GM19463 (cell line): ENCODE measurements around the gene CFAP99.
"Not testable (repeated sequence)": the region's sequence is repeated elsewhere in the genome, so short reads cannot be mapped to it uniquely, and the experiment has no call there.

ENCODE experiments used
- ATAC-seq: cut with Tn5 transposase; IDR thresholded peaks from one replicate; pipeline ENCODE4 v1.9.1; 2021; ENCODE audit warnings: mild to moderate bottlenecking, moderate library complexity; ENCODE audit not compliant: unreplicated experiment

The CFAP99 gene

DNA sequence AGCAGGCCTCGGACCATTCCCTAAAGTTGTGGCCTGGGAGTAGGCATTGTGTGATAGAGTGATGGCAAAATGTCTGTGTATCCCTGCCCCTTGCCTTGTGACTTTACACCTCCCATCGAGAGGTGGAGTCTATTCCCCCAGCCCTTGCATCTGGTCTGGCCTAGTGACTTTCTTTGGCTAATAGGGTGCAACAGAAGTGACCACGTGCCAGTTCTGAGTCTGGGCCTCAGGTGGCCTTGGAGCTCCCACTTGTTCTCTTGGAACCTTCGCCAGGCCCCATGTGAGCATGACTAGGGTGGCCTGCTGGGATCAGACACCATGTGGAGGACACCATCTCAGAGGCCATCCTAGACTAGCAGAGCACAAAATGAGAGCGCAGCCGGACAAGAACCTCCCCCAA is 46.3 kb downstream of the CFAP99 start:
- ATAC-seq, result no peak

GRCh38 chr4:2465544-2465943 is 46.8 kb downstream of the CFAP99 start:
- ATAC-seq, result not testable (repeated sequence)

DNA sequence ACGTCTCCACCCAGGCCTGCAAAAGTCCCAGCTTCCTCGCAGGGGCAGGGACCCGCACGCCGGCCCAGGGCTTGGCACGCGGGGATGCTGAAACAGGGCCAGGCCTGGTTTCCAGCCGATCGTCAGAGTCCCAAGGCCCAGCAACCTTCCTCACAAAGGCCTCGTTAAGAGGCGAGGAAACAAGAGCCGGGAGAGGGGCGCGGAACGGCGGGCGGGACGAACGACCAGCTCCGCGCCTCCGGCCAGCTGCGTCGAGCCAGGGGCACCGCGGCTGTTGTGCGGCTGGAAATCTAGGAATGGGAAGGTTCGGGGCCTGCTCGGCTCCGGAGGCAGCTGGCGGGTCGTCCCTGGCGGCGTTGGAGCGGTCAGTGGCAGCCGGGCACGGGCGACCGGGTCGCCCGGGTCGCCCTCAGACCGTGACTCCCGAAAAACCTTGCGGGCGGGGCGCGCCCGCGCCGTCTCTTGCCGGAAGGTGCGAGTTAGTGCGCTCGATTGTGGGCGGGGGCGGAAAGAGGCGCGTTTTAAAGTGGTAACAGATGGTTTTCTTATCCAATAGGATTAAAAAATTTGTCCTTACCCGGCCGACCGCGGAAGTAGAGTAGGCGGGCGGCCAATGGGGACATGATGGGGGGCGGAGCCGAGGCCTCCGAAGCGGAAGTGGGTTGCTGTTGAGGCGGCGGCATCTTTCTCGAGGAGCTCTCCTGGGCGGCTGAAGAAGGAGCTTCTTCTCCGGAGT is 49.9 kb downstream of the CFAP99 start, which contains the start of gene RNF4:
Gene RNF4, plus strand, starts transcription at position 651 of the 736 bp plus-strand sequence. CDS start 21,388 bp downstream, outside the sequence.
- ATAC-seq, result peak; percentile 72

GRCh38 chr4:2469192-2469984 is 50.6 kb downstream of the CFAP99 start:
- peak; percentile 45 for ATAC-seq

DNA sequence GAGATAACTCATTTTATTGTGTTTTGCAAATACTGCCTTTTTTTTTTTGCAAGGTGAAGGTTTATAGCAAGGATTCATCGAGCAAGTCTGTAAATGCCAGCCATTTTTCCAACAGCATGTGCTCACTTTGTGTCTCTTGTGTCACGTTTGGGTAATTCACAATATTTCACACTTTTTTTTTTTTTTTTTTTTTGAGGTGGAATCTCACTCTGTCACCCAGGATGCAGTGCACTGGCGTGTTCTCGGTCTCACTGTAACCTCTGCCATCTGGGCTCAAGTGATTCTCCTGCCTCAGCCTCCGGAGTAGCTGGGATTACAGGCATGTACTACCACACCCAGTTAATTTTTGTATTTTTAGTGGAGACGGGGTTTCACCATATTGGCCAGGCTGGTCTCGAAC is 52.0 kb downstream of the CFAP99 start:
- ATAC-seq, result no peak

- no peak for ATAC-seq
Measured at GRCh38 chr4:2472187-2472586, 53.4 kb downstream of the CFAP99 start.

DNA sequence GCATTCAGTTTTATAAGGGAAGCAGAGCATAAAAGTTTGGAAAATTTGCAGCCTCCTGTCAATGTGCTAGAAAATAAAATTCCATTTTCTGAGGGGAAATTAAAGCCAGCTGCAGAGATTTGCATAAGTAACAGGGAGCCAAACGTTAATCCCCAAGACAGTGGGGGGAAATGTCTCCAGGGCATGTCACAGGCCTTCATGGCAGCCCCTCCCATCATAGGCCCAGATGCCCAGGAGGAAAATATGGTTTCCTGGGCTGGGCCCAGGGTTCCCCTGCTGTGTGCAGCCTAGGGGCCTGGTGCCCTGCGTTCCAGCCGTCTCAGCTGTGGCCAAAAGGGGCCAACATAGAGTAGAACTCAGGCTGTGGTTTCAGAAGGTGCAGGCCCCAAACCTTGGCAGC is 59.5 kb downstream of the CFAP99 start:
- no peak for ATAC-seq

GRCh38 chr4:2480649-2481048 is 61.9 kb downstream of the CFAP99 start:
- no peak for ATAC-seq

DNA sequence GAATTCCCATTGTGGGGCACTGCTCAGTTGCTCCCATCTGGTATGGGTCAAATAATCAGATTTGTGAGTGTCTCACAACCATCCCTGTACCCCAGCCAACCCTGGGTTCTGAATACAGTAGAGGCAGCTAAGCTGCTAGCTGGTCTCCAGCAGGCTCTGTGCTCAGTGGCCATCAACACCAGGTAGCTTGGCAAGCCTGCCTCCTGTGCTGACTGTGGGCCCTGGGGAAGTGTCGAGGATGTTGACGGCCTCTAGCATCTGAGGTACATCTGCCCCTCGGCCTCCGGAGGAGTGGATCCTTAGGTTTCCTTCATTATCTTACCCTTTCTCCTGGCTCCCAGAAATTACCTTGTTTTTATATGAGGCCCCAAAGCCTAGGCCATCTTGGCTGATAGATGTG is 63.4 kb downstream of the CFAP99 start:
- no peak for ATAC-seq

- peak; percentile 46 for ATAC-seq
Measured at GRCh38 chr4:2482693-2483092, 63.9 kb downstream of the CFAP99 start.

DNA sequence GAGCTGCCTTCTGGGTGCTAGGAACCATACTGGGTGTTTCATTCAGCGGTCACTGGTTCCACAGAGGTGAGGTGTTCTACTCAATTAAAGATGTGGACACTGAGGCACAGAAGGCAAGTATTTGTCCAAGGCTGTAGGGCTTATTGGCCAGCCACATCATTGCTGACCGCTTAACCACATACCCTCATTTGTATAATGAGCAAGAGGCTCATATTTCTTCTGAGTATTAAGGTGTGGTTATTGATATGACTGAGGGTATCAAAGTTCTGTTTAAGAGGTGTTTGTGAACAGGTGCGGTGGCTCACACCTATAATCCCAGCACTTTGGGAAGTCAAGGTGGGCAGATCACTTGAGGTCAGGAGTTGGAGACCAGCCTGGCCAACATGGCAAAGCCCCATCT is 64.5 kb downstream of the CFAP99 start:
- ATAC-seq, result no peak

- no peak for ATAC-seq
Measured at GRCh38 chr4:2484185-2484584, 65.4 kb downstream of the CFAP99 start.

DNA sequence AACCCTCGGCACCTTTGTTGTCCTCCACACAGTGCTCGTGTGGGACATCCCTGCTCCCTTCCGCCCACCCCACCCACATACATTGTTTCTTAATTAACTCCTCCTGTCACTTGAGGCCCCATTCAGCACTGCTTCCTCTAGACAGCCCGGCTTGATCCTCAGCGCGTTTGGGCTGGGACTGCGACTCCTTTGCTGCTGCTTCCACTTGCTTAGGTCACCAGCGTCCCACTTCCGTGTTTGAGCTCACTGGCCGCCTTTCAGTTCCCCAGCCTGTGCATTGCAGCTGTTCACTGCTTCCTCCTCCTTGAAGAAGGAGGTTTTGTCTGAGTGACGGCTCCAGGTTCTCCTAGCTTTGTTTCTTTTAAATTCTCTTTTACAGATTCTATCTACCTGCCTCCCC is 66.2 kb downstream of the CFAP99 start:
- ATAC-seq, result peak; percentile 68

- no peak for ATAC-seq
Measured at GRCh38 chr4:2485956-2486355, 67.2 kb downstream of the CFAP99 start.

DNA sequence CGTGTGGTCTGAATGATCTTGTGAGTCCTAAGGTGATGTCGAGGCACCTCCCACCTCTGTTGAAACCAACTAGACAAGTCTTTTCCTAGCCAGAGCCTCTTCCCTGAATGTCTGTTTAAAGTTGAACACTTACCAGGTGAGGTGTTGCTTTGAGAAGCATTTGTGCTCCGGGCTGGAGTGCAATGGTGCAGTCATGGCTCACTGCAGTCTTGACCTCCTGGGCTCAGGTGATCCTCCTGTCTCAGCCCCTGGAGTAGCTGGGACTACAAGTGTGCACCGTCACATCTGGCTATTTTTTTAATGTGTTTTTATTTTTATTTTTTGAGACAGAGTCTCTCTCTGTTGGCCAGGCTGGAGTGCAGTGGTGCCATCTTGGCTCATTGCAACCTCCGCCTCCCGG is 68.2 kb downstream of the CFAP99 start:
- ATAC-seq, result no peak

- peak; percentile 70 for ATAC-seq
Measured at GRCh38 chr4:2487632-2488031, 68.9 kb downstream of the CFAP99 start.

DNA sequence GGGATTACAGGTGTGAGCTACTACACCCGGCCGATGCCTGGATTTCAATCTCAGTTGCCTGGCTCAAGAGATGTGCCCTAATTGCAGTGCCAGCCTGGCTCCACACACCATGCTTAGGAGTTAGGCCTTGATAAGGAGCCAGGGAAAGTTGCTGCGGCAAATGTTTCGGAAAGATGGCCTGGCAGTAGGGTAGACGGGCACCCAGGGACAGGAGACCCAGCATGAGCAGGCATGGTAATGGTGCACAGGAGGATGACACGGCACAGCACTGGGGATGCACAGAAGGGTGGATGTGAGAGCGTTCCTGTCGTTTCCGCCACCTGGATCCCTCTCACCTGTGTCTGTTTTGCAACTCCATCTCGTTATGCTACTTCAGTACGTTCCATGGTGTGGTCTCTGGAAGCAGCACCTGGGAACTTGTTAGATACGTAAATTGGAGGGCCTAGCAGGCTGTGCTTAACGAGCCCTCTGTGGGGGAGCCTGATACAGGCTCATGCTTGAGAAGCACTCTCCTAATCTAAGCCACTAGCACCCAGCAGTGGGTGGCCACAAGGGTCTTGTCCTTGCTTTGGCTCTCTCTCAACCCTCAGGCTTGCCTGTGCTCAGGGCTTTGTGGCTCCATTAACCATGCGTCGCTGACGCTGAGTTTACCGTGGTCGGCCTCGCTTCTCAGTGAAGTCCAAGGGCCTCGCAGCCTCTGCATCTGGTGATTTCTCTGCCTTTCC is 70.5 kb downstream of the CFAP99 start:
- ATAC-seq, result no peak

DNA sequence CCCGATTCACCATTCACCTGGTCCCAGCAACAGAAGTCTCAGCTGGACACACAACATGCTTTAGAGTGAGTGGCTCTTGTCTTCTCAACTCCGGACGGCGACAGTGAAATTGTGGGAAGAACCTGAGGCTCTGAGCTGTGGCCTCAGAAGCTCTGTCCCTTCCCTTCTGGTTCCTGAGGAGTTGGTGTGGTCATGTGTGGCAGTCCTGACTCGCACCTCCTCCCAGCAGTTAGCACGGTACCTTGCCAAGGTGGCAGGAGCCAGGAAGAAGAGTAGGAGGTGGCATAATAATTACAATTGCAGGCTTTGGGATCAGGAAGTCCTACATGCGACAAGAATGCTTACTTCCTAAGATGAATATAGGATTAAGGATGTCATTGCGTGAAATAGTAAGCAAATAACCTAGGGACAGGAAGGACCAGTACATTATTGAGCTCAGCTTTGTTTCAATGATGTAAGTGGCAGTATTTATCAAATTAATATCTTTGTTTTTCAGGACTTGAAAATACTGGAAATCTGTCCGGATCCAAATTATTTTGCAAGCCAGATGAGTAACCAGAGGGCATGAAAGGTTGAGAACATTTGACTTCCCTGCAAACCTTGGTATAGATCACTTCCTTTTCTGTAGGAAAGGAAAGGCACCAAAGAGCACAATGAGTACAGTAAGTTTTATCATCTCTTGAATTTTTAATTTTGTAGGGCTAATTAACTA is 71.2 kb downstream of the CFAP99 start:
- ATAC-seq, result no peak

DNA sequence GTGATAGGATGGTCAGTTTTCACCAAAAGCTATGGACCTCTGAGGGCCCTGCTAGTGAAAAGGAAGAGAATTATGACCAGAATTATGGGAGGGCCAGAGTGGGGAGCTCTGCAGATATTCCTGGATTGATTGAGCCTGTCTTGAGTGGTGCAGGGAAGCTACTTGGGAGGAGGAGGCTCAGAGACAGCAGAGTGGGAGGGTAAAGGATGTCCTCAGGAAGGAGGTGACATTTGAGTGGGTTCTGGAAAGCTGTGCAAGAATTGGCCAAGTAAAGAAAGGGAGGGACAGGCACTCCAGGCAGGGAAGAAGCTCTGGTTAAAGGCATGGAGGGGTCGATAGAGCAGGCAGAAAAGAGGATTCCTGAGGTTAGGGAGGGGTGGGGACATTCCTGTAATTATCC is 74.2 kb downstream of the CFAP99 start:
- no peak for ATAC-seq

DNA sequence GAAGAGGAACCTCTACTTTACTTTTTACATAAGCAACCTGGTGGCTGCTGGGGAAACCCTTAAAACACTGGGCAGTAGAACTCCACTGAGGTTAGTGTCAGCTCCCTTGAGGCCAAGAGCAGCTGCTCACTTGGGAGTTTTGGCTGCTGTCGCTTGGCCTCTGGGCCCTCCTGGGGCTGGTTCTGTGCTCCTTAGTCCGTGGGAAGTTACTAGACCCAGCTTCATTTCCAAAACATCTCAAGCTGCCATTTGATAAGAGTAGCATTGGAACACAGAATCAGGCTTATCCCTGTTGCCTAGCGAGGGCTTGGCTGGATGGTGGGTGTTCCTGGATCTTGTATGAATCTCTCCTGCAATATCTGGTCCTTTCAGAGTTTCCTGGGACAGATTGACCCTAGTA is 76.2 kb downstream of the CFAP99 start:
- ATAC-seq, result no peak

DNA sequence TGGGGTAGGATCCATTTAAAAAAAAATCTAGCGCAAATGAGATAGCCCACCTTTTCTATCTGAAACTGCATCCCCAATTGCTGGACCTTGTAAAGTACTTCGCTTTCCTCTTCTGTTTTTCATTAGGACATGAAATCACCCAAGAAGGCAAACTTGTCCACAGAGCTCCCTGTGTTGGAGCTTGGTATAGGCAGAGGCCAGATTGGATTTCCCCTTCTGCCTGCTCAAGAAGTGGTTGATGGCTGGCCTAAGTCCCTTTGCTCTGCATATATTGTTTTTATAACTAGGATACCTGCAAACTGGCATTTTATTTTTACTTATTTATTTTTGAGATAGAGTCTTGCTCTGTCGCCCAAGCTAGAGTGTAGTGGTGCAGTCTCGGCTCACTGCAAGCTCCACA is 78.6 kb downstream of the CFAP99 start:
- ATAC-seq, result no peak
